ENCODE results near the gene TMEM178B.

The TMEM178B gene

GRCh38 chr7:141468341-141468740 lies 394.5 kb downstream of the TMEM178B start:
- DNase-seq (ENCODE audit: low read depth) = no peak

- DNase-seq (ENCODE audit: low read depth) = no peak
Observed at GRCh38 chr7:141475679-141476078, 401.8 kb downstream of the TMEM178B start.

- no peak for DNase-seq (ENCODE audit: low read depth)
Observed at GRCh38 chr7:141477865-141478264, 404.0 kb downstream of the TMEM178B start.

- no peak for DNase-seq (ENCODE audit: low read depth)
Observed at GRCh38 chr7:141478845-141479244, 405.0 kb downstream of the TMEM178B start.

- DNase-seq (ENCODE audit: low read depth) = no peak
Observed at GRCh38 chr7:141480953-141481352, 407.1 kb downstream of the TMEM178B start.

- no peak for DNase-seq (ENCODE audit: low read depth)
Observed at GRCh38 chr7:141481971-141482370, 408.1 kb downstream of the TMEM178B start.

GRCh38 chr7:141483044-141483443 lies 409.2 kb downstream of the TMEM178B start:
- no peak for DNase-seq (ENCODE audit: low read depth)

- DNase-seq (ENCODE audit: low read depth) = no peak
Observed at GRCh38 chr7:141484907-141485306, 411.0 kb downstream of the TMEM178B start.

GRCh38 chr7:141486959-141487358 lies 413.1 kb downstream of the TMEM178B start:
- no peak for DNase-seq (ENCODE audit: low read depth)

- no peak for DNase-seq (ENCODE audit: low read depth)
Observed at GRCh38 chr7:141490474-141490873, 416.6 kb downstream of the TMEM178B start.

- DNase-seq (ENCODE audit: low read depth) = no peak
Observed at GRCh38 chr7:141495057-141495456, 421.2 kb downstream of the TMEM178B start.

- DNase-seq (ENCODE audit: low read depth) = no peak
Observed at GRCh38 chr7:141497391-141497790, 423.5 kb downstream of the TMEM178B start.

- no peak for DNase-seq (ENCODE audit: low read depth)
Observed at GRCh38 chr7:141500608-141501007, 426.7 kb downstream of the TMEM178B start.

- no peak for DNase-seq (ENCODE audit: low read depth)
Observed at GRCh38 chr7:141501451-141501850, 427.6 kb downstream of the TMEM178B start.

- no peak for DNase-seq (ENCODE audit: low read depth)
Observed at GRCh38 chr7:141511316-141511675, 437.4 kb downstream of the TMEM178B start.

- no peak for DNase-seq (ENCODE audit: low read depth)
Observed at GRCh38 chr7:141511676-141512396, 438.0 kb downstream of the TMEM178B start.

- DNase-seq (ENCODE audit: low read depth) = no peak
Observed at GRCh38 chr7:141512597-141512996, 438.7 kb downstream of the TMEM178B start.

GRCh38 chr7:141513720-141514119 lies 439.9 kb downstream of the TMEM178B start:
- no peak for DNase-seq (ENCODE audit: low read depth)

GRCh38 chr7:141515941-141516340 lies 442.1 kb downstream of the TMEM178B start:
- no peak for DNase-seq (ENCODE audit: low read depth)

- DNase-seq (ENCODE audit: low read depth) = no peak
Observed at GRCh38 chr7:141519623-141520022, 445.8 kb downstream of the TMEM178B start.

GRCh38 chr7:141522657-141523342 lies 448.9 kb downstream of the TMEM178B start:
- DNase-seq (ENCODE audit: low read depth) = no peak

- no peak for DNase-seq (ENCODE audit: low read depth)
Observed at GRCh38 chr7:141525973-141526514, 452.2 kb downstream of the TMEM178B start.

- DNase-seq (ENCODE audit: low read depth) = no peak
Observed at GRCh38 chr7:141527076-141527475, 453.2 kb downstream of the TMEM178B start.
